ENCODE data around the gene VCAM1.

DNA sequence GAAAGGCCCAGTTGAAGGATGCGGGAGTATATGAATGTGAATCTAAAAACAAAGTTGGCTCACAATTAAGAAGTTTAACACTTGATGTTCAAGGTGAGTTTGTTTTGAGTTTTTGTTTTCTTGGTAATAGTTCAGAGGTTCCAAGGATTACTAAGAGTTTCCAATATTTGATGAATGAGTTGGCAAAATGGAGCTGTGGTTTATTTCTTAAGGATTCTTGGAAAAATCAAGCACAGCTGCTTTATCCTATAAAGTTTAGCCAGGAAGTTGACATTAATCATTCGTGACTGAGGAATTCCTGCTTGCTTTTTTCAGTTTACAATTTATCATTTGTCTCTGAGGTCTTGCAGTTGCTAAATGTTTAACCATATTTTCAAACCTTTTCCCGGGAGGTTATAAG lies 15.1 kb downstream of the VCAM1 start:
- TF ChIP-seq, protein P1, sequence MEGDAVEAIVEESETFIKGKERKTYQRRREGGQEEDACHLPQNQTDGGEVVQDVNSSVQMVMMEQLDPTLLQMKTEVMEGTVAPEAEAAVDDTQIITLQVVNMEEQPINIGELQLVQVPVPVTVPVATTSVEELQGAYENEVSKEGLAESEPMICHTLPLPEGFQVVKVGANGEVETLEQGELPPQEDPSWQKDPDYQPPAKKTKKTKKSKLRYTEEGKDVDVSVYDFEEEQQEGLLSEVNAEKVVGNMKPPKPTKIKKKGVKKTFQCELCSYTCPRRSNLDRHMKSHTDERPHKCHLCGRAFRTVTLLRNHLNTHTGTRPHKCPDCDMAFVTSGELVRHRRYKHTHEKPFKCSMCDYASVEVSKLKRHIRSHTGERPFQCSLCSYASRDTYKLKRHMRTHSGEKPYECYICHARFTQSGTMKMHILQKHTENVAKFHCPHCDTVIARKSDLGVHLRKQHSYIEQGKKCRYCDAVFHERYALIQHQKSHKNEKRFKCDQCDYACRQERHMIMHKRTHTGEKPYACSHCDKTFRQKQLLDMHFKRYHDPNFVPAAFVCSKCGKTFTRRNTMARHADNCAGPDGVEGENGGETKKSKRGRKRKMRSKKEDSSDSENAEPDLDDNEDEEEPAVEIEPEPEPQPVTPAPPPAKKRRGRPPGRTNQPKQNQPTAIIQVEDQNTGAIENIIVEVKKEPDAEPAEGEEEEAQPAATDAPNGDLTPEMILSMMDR (conservative IDR thresholded peaks at IDR 0.05; ENCODE audit: low read depth, low read length), result no peak
- TF ChIP-seq EZH2 (IDR thresholded peaks at IDR 0.05; ENCODE audit: borderline replicate concordance, low read depth, low read length, poor library complexity, severe bottlenecking), result no peak
